Measurements from ENCODE around the gene NPC2. TPM values are rescaled to one million over a fixed set of nuclear protein-coding genes. Genes with fewer than 3 reads are reported as not detected.
"Not testable (repeated sequence)": the region's sequence is repeated elsewhere in the genome, so short reads cannot be mapped to it uniquely, and the experiment has no call there.

NPC2 gene
- 177 and 186 TPM in 2 replicates for total RNA-seq
- long read RNA-seq, transcript NPC2-207 (5 exons, 1,035 nt), result major isoform, 102 of 114 reads
- long read RNA-seq, partial matches to known transcripts, result 3 of 114 reads
- long read RNA-seq, other reads (novel, unspliced or antisense), result 5 of 114 reads

DNA sequence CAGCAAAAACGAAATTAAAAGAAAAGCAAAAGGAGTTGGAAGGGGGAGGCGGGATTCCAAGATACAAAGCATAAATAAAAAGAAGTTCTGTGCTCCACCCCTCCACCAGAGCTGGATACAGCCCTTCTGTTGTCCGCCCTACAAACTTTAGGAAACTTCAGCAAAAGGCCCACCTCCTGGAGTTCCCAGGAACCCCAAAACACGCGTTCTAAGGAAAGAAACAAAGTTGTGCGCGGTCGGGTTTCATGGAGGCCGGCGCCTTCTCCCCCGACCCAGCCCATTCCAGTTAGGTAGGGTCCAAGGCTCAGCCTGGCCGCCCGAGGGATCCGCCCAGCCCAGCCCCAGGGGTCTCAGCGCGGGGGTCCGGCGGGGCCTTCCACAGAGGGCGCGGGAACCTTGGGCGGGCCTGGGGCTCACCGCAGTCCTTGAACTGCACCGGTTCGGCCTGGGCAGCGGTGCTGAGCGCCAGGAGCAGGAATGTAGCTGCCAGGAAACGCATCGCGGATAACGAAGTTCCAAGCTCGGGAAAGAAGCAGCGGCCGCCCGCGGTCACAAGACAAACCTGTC, at the start of gene NPC2:
NPC2 (minus strand) TSS at position 530 of the 567 bp plus-strand sequence; CDS start at position 499, 31 bp downstream.
- H3K27me3 Mint-ChIP-seq, result no peaks in the 10 kb centered on the region
- no peaks in the 10 kb centered on the region for H3K36me3 Mint-ChIP-seq (ENCODE audit: insufficient read depth)
- H3K9me3 Mint-ChIP-seq (ENCODE audit: low read depth), result no peaks in the 10 kb centered on the region
- DNase-seq (ENCODE audit: low spot score, unreplicated experiment), result no peak
- TF ChIP-seq, protein P1, sequence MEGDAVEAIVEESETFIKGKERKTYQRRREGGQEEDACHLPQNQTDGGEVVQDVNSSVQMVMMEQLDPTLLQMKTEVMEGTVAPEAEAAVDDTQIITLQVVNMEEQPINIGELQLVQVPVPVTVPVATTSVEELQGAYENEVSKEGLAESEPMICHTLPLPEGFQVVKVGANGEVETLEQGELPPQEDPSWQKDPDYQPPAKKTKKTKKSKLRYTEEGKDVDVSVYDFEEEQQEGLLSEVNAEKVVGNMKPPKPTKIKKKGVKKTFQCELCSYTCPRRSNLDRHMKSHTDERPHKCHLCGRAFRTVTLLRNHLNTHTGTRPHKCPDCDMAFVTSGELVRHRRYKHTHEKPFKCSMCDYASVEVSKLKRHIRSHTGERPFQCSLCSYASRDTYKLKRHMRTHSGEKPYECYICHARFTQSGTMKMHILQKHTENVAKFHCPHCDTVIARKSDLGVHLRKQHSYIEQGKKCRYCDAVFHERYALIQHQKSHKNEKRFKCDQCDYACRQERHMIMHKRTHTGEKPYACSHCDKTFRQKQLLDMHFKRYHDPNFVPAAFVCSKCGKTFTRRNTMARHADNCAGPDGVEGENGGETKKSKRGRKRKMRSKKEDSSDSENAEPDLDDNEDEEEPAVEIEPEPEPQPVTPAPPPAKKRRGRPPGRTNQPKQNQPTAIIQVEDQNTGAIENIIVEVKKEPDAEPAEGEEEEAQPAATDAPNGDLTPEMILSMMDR (IDR thresholded peaks at IDR 0.05; ENCODE audit: unreplicated experiment), result no peak
- H3K4me3 Mint-ChIP-seq (ENCODE audit: low read depth), result no peak within 1 kb of the TSS
- H3K4me1 Mint-ChIP-seq (ENCODE audit: low read depth), result peaks cover 12% of the 10 kb centered on the region
- H3K27ac Mint-ChIP-seq, result peak within 1 kb of the TSS; percentile 97

DNA sequence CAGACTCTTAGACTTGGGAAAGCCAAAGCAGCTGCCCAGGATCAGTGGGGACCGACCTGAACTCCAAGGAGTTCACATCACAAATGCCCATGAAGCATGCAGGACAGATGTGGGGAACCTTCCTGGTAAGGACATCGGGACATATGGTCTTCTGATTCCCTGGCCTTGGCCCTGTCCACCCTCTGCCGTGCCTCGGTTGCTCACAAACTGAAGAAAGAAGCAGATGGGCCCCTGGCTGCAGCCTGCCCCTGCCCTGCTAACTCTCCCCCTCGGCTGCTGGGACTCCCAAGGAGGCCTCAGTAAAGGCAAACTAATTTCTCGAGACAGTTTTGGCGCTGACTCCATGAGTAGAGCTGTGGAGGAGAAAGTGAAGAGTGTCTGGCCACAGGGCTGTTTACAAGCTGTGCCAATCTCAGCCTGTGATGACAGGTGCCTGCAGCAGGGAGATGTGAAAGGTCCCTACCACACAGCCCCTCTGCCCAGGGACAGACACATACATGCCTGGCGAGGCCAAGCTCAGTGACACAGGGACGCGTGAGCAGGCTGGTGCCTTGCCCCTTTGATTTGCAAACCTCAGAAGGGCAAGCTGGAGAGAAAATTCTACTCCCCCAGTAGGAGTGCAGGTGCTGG, 49.1 kb upstream of the NPC2 start:
- Mint-ChIP-seq H3K4me1 (ENCODE audit: low read depth) (no peaks in the 10 kb centered on the region), H3K27me3 (peaks cover 32% of the 10 kb centered on the region), H3K36me3 (ENCODE audit: insufficient read depth) (no peaks in the 10 kb centered on the region), H3K27ac (no peak overlapping the region), H3K9me3 (ENCODE audit: low read depth) (no peaks in the 10 kb centered on the region), H3K4me3 (ENCODE audit: low read depth) (no peak overlapping the region)
- TF ChIP-seq, protein P1 (IDR thresholded peaks at IDR 0.05; ENCODE audit: unreplicated experiment), result no peak
- no peak for DNase-seq (ENCODE audit: low spot score, unreplicated experiment)

DNA sequence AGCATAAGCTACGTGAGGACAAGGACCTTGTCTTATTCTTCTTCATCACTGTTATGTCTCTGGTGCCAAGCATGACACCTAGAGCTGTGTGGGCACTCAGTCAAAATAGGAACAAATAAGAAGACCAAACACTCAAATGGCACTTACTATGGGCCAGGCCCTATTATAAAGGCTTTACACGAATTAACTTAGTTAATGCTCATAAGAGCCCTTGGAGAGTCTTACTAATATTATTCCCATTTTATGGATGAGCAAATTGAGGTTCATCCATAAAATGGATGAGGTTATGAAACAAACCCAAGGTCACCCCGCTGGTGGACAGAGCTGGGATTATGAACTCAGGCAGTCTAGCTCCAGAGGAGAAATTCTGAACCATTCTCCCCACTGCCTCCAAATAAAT, 48.1 kb upstream of the NPC2 start:
- TF ChIP-seq, protein P1 (IDR thresholded peaks at IDR 0.05; ENCODE audit: unreplicated experiment), result no peak
- no peaks in the 10 kb centered on the region for H3K9me3 Mint-ChIP-seq (ENCODE audit: low read depth)

DNA sequence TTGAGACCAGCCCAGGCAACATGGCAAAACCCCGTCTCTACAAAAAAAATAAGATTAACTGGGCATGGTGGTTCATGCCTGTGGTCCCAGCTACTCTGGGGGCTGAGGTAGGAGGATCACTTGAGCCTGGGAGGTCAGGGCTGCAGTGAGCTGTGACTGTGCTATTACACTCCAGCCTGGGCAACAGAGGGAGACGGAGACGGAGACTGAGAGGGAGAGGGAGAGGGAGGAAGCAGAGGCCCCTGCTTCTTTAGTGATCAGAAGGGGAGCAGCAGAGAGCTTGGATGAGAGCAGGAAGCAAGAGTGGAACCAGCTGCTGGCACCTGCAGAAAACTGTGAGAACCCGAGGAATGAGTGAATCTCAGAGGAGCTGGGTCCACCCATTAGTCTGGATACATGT, 46.4 kb upstream of the NPC2 start:
- Mint-ChIP-seq H3K27ac (no peak overlapping the region), H3K4me1 (ENCODE audit: low read depth) (no peaks in the 10 kb centered on the region), H3K4me3 (ENCODE audit: low read depth) (no peak overlapping the region), H3K9me3 (ENCODE audit: low read depth) (no peaks in the 10 kb centered on the region), H3K27me3 (peaks cover 18% of the 10 kb centered on the region), H3K36me3 (ENCODE audit: insufficient read depth) (no peaks in the 10 kb centered on the region)
- TF ChIP-seq, protein P1 (IDR thresholded peaks at IDR 0.05; ENCODE audit: unreplicated experiment), result no peak
- DNase-seq (ENCODE audit: low spot score, unreplicated experiment), result no peak

More for the DNA sequence above, 48.1 kb upstream of the NPC2 start:
- no peak for DNase-seq (ENCODE audit: low spot score, unreplicated experiment)
- H3K27ac Mint-ChIP-seq, result no peak overlapping the region
- H3K36me3 Mint-ChIP-seq (ENCODE audit: insufficient read depth), result no peaks in the 10 kb centered on the region
- peaks cover 29% of the 10 kb centered on the region for H3K27me3 Mint-ChIP-seq
- no peaks in the 10 kb centered on the region for H3K4me1 Mint-ChIP-seq (ENCODE audit: low read depth)
- H3K4me3 Mint-ChIP-seq (ENCODE audit: low read depth), result no peak overlapping the region

DNA sequence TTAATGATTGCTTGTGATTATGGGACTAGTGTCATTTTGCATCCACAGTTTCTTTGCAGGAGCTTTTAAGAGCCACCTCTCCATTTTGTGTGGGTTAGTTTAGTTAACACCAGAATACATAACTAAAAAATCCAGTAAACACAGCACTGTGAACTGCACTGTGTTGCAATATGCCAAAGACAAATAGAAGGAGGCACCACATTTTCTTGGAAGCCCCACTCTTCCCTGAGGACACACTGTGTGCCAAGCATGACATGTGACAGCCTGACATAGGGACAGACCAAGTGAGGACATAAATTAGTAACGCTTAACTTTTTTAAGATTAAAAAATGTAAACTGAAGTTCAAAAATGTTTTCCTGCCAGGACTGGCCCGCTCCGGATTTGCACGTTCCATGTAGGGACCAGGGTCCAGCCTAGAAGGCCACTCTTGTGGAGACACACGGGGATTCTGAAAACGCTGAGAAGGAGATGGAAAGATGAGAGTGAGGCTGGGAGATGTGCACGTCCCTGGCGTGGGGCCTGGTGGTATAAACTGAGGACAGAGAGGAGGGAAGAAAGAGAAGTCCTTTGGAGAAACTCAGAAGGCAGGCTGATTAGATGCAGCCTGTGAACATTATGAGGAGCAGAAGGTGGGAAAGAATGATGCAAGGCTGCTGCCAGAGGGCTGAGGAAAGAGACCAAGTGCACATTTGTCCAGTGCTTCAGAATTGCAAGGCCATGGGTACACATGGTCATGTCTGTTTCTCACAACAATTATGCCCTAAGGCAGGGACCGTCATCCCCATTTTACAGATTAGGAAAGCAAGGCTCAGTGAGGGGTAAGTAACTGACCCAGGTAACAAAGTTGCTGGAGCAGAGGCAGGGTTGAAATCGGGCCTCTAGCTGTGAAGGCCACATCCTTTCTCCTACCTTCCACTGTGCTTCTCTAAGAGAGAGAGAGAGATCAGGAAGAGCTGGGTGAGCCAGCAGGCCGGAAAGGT, 45.6 kb upstream of the NPC2 start:
- TF ChIP-seq, protein P1 (IDR thresholded peaks at IDR 0.05; ENCODE audit: unreplicated experiment), result no peak
- H3K9me3 Mint-ChIP-seq (ENCODE audit: low read depth), result no peaks in the 10 kb centered on the region
- DNase-seq (ENCODE audit: low spot score, unreplicated experiment), result no peak
- H3K4me3 Mint-ChIP-seq (ENCODE audit: low read depth), result no peak overlapping the region
- H3K27me3 Mint-ChIP-seq, result peaks cover 13% of the 10 kb centered on the region
- no peak overlapping the region for H3K27ac Mint-ChIP-seq
- no peaks in the 10 kb centered on the region for H3K4me1 Mint-ChIP-seq (ENCODE audit: low read depth)
- H3K36me3 Mint-ChIP-seq (ENCODE audit: insufficient read depth), result no peaks in the 10 kb centered on the region

DNA sequence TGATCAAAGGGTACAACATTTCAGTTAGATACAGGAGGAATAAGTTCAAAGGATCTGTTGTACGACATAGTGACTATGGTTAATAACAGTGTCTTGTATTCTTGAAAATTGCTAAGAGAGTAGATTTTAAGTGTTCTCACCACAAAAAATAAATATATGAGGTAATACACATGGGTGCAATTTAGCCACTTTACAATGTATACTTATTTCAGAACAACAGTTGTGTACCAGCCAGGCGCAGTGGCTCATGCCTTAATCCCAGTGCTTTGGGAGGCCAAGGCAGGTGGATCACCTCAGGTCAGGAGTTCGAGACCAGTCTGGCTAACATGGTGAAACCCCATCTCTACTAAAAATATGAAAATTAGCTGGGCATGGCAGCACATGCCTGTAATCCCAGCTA, 43.2 kb upstream of the NPC2 start:
- H3K4me3 Mint-ChIP-seq (ENCODE audit: low read depth); DNase-seq (ENCODE audit: low spot score, unreplicated experiment); H3K4me1 Mint-ChIP-seq (ENCODE audit: low read depth); H3K9me3 Mint-ChIP-seq (ENCODE audit: low read depth); H3K36me3 Mint-ChIP-seq (ENCODE audit: insufficient read depth); H3K27ac Mint-ChIP-seq; H3K27me3 Mint-ChIP-seq: not testable (repeated sequence)
